Measurements from ENCODE around the gene BPTF. TPM values are rescaled to one million over a fixed set of nuclear protein-coding genes. Genes with fewer than 3 reads are reported as not detected.

The BPTF gene
- total and polyA plus RNA-seq, 2 of the 13 experiments (the other 11 are each of a cell fraction or from before 2014, with no cell fraction given) = 43.5 to 66.1 TPM

DNA sequence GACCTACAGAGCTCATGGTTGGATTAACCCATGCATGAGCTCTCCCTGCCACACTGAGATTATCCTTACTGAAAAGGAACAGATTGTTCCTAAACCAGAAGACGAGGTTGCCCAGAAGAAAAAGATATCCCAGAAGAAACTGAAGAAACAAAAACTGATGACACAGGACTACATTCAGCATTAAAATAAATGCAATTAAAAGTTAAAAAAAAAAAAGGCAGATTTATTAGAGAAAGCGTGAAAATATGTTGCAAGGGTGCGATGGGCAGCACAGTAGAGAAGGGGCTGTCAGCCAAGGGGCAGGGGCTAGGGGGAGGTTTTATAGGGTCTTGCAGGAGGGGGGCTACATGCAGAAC, 40.2 kb upstream of the BPTF start:
- CTCF ChIA-PET (ENCODE audit: low intra/inter-chr PET ratio, low total read pairs) = no interaction called here
- Histone ChIP-seq H3K79me2 (ENCODE audit: insufficient read depth, low read length) (no peaks in the 10 kb centered on the region), H3K4me3 (replicated peaks in 1 of 3; ENCODE audit: insufficient read depth in 1 of 3, low read depth in 2 of 3, low read length in 3 of 3) (no peak overlapping the region), H3K27ac (ENCODE audit: extremely low read length, insufficient read depth, low read length) (no peak overlapping the region), H3K4me1 (ENCODE audit: insufficient read depth, low read length) (peaks cover 17% of the 10 kb centered on the region), H3K36me3 (replicated peaks in 1 of 2; ENCODE audit: control insufficient read depth in 1 of 2, insufficient read depth in 2 of 2, low read length in 2 of 2) (no peaks in the 10 kb centered on the region), H3K27me3 (ENCODE audit: control insufficient read depth in 1 of 2, insufficient read depth in 2 of 2, low read length in 2 of 2) (peaks cover 0 to 7% of the 10 kb centered on the region in 2 experiments; a peak in 2 of 5 replicates), H3K9me3 (ENCODE audit: low read length) (no peaks in the 10 kb centered on the region), H4K20me1 (ENCODE audit: insufficient read depth, low read length) (no peaks in the 10 kb centered on the region), H3K4me2 (ENCODE audit: low read depth, low read length) (no peak overlapping the region), H3K9ac (ENCODE audit: insufficient read depth, low read depth, low read length) (no peak overlapping the region), H2AFZ (ENCODE audit: low read length) (no peak overlapping the region)
- no peak for TF ChIP-seq PHF8 (CRISPR knock-in tag; IDR thresholded peaks at IDR 0.05)
- TF ChIP-seq NFE2 (CRISPR knock-in tag; IDR thresholded peaks at IDR 0.05) = no peak
- TF ChIP-seq ZNF224 (CRISPR knock-in tag; IDR thresholded peaks at IDR 0.05) = no peak
- TF ChIP-seq ZNF570 (CRISPR knock-in tag; IDR thresholded peaks at IDR 0.05; ENCODE audit: borderline replicate concordance) = no peak
- no peak for TF ChIP-seq XBP1 (CRISPR knock-in tag; IDR thresholded peaks at IDR 0.05)
- no peak for TF ChIP-seq SP5 (CRISPR knock-in tag; IDR thresholded peaks at IDR 0.05; ENCODE audit: borderline replicate concordance, low read depth)
- POLR2A ChIA-PET = no interaction called here
- DNase-seq (ENCODE audit: low spot score) (no peak), FAIRE-seq (no peak), ATAC-seq (no peak)
- intact Hi-C loops (cut with micrococcal nuclease; ENCODE audit: unreplicated experiment) = no loop called here
- BruUV-seq (replicated peaks) = no TSS peak
- 30% methylated on average over 3 of the region's 3 CpGs for WGBS (ENCODE audit: low lambda C conversion rate)
- in situ Hi-C loops (cut with HindIII; ENCODE audit: extremely low pct_ligation_motif_present, low pct_unique_long_range_greater_than_20kb) = no loop called here

DNA sequence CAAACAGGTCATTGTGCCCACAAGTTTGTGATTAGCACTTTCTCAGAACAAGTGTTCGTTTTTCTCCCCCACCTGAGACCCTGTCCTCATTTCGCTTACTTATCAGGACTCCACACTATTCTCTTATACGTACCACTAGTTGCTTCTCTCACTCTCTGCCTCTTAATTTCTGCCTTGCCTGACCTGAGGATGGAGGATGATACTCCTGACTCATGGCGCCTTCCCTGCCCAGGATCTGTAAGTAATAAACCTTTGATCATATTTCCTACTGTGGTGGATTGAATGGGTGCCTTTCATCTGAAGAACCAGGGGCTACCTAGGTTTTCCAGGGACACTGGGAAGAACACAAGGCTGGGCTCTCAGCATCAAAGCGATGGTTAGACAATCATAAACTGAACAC, 39.8 kb upstream of the BPTF start:
- FAIRE-seq (no peak), DNase-seq (ENCODE audit: low spot score) (no peak), ATAC-seq (no peak)
- BruUV-seq (replicated peaks) = no TSS peak
- 26% methylated on average over 5 of the region's 5 CpGs for WGBS (ENCODE audit: low lambda C conversion rate)
- H3K4me2 ChIP-seq (ENCODE audit: low read depth, low read length) = no peak overlapping the region
- H3K27me3 ChIP-seq (ENCODE audit: control insufficient read depth in 1 of 2, insufficient read depth in 2 of 2, low read length in 2 of 2) = peaks cover 0 to 7% of the 10 kb centered on the region in 2 experiments; a peak in 2 of 5 replicates
- no peak overlapping the region for H2AFZ ChIP-seq (ENCODE audit: low read length)
- intact Hi-C loops (cut with micrococcal nuclease; ENCODE audit: unreplicated experiment) (no loop called here), in situ Hi-C loops (cut with HindIII; ENCODE audit: extremely low pct_ligation_motif_present, low pct_unique_long_range_greater_than_20kb) (no loop called here)
- H3K36me3 ChIP-seq (replicated peaks in 1 of 2; ENCODE audit: control insufficient read depth in 1 of 2, insufficient read depth in 2 of 2, low read length in 2 of 2) = no peaks in the 10 kb centered on the region
- H3K79me2 ChIP-seq (ENCODE audit: insufficient read depth, low read length) = no peaks in the 10 kb centered on the region
- ChIA-PET CTCF (ENCODE audit: low intra/inter-chr PET ratio, low total read pairs) (no interaction called here), POLR2A (no interaction called here)
- no peaks in the 10 kb centered on the region for H4K20me1 ChIP-seq (ENCODE audit: insufficient read depth, low read length)
- no peaks in the 10 kb centered on the region for H3K9me3 ChIP-seq (ENCODE audit: low read length)
- H3K27ac ChIP-seq (ENCODE audit: extremely low read length, insufficient read depth, low read length) = no peak overlapping the region
- peaks cover 17% of the 10 kb centered on the region for H3K4me1 ChIP-seq (ENCODE audit: insufficient read depth, low read length)
- no peak overlapping the region for H3K4me3 ChIP-seq (replicated peaks in 1 of 3; ENCODE audit: insufficient read depth in 1 of 3, low read depth in 2 of 3, low read length in 3 of 3)
- H3K9ac ChIP-seq (ENCODE audit: insufficient read depth, low read depth, low read length) = no peak overlapping the region
- TF ChIP-seq NAIF1 (CRISPR knock-in tag; IDR thresholded peaks at IDR 0.05; ENCODE audit: borderline replicate concordance) = no peak
- TF ChIP-seq, protein P1, sequence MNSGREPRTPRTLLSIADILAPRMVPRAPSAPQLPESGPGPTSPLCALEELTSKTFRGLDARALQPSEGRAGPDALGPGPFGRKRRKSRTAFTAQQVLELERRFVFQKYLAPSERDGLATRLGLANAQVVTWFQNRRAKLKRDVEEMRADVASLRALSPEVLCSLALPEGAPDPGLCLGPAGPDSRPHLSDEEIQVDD (CRISPR knock-in tag; IDR thresholded peaks at IDR 0.05; ENCODE audit: borderline replicate concordance) = no peak
- no peak for TF ChIP-seq SIX4 (CRISPR knock-in tag; IDR thresholded peaks at IDR 0.05)
- no peak for TF ChIP-seq KMT2A (CRISPR knock-in tag; IDR thresholded peaks at IDR 0.05)
- TF ChIP-seq ZNF598 (CRISPR knock-in tag; IDR thresholded peaks at IDR 0.05; ENCODE audit: borderline replicate concordance) = no peak
- no peak for TF ChIP-seq ZNF644 (CRISPR knock-in tag; IDR thresholded peaks at IDR 0.05; ENCODE audit: low read depth)
- TF ChIP-seq, protein P2, sequence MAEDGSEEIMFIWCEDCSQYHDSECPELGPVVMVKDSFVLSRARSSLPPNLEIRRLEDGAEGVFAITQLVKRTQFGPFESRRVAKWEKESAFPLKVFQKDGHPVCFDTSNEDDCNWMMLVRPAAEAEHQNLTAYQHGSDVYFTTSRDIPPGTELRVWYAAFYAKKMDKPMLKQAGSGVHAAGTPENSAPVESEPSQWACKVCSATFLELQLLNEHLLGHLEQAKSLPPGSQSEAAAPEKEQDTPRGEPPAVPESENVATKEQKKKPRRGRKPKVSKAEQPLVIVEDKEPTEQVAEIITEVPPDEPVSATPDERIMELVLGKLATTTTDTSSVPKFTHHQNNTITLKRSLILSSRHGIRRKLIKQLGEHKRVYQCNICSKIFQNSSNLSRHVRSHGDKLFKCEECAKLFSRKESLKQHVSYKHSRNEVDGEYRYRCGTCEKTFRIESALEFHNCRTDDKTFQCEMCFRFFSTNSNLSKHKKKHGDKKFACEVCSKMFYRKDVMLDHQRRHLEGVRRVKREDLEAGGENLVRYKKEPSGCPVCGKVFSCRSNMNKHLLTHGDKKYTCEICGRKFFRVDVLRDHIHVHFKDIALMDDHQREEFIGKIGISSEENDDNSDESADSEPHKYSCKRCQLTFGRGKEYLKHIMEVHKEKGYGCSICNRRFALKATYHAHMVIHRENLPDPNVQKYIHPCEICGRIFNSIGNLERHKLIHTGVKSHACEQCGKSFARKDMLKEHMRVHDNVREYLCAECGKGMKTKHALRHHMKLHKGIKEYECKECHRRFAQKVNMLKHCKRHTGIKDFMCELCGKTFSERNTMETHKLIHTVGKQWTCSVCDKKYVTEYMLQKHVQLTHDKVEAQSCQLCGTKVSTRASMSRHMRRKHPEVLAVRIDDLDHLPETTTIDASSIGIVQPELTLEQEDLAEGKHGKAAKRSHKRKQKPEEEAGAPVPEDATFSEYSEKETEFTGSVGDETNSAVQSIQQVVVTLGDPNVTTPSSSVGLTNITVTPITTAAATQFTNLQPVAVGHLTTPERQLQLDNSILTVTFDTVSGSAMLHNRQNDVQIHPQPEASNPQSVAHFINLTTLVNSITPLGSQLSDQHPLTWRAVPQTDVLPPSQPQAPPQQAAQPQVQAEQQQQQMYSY (CRISPR knock-in tag; IDR thresholded peaks at IDR 0.05) = no peak
- TF ChIP-seq ARNT (IDR thresholded peaks at IDR 0.05) = no peak
- TF ChIP-seq HOXA3 (CRISPR knock-in tag; IDR thresholded peaks at IDR 0.05) = no peak
- TF ChIP-seq ERF (CRISPR knock-in tag; IDR thresholded peaks at IDR 0.05) = no peak

Data from HepG2 (cell line).